ENCODE data around the gene KPNA6.

DNA sequence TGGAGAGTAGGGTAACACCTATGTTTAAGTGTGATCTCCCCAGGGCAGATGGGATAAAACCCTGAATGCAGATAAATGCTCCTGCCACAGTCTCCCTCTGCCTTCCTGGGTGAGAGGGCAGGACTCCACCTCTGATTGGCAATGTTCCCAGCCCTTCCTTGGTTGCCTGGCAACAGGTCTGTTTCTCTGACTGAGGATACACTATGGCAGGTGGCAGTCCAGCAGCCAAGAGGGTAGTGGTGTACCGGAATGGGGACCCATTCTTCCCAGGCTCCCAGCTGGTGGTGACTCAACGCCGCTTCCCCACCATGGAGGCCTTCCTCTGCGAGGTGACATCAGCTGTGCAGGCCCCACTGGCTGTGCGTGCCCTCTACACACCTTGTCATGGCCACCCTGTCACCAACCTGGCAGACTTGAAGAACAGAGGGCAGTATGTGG lies 101.1 kb downstream of the KPNA6 start, which contains the start of gene DCDC2B:
- TF ChIP-seq GATA2 (IDR thresholded peaks at IDR 0.05; ENCODE audit: low read depth, low read length) (no peak), GATA3 (IDR thresholded peaks at IDR 0.05; ENCODE audit: low read depth, low read length) (no peak)

Measured in SH-SY5Y (cell line).